Cardiac septum (tissue), 1 donor: ENCODE results near the gene S1PR4. TPM values are rescaled to one million over a fixed set of nuclear protein-coding genes. Genes with fewer than 3 reads are reported as not detected.

Experiments used
- DNase-seq: peaks from one replicate; pipeline ENCODE4 v3.0.0-alpha.2; 2020; ENCODE audit warnings: low spot score
- intact Hi-C: fragments of 100-400 bp; cut with DNase I; formaldehyde crosslinking; loops from one replicate; pipeline ENCODE4 v1.14.0; 2022
- long read RNA-seq: library from polyadenylated mRNA; unstranded; transcript quantifications from one replicate; pipeline ENCODE4 v2.0.0, GENCODE V29; 2021
- total RNA-seq: library from RNA; stranded (reverse); fragmentation: NEBNext Ultra II Directional; extraction: Animal tissue kit (Norgen Biotek cat#: 25700); gene quantifications from one replicate; pipeline ENCODE4 v1.2.1, GENCODE V29; 2021
- donor health status: DM: no; HTN: no; CAD: no.

S1PR4 gene, protein sequence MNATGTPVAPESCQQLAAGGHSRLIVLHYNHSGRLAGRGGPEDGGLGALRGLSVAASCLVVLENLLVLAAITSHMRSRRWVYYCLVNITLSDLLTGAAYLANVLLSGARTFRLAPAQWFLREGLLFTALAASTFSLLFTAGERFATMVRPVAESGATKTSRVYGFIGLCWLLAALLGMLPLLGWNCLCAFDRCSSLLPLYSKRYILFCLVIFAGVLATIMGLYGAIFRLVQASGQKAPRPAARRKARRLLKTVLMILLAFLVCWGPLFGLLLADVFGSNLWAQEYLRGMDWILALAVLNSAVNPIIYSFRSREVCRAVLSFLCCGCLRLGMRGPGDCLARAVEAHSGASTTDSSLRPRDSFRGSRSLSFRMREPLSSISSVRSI
- total RNA-seq: 1.2 TPM
- long read RNA-seq, partial matches to known transcripts: 0 of 3 reads
- long read RNA-seq, other reads (novel, unspliced or antisense): 0 of 3 reads

DNA sequence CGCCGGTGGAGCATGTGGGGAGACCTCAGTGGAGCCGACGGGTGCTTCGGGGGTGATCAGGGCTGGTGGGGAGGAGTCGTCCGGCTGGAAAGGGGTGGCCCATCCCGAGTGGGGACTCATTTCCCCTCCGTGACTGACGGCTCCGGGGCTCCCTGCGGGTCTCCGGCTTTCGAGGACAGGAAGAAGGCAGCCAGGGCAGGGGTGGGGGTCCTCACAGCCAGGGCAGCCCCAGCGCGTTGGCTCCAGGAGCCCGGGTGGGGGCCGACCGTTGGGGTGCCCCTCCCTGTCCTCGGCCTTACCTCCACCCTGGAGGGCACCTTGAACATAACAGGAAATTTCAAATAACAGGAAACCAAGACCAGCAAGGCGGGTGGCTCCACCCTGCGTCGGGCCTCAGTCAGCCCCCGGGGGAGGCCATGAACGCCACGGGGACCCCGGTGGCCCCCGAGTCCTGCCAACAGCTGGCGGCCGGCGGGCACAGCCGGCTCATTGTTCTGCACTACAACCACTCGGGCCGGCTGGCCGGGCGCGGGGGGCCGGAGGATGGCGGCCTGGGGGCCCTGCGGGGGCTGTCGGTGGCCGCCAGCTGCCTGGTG is at the start of gene S1PR4:
TSS of gene S1PR4 (plus strand) at position 393 of the 596 bp plus-strand sequence. CDS start at position 417, 24 bp downstream.
- DNase-seq: no peak
- intact Hi-C loops: no loop called here

DNA sequence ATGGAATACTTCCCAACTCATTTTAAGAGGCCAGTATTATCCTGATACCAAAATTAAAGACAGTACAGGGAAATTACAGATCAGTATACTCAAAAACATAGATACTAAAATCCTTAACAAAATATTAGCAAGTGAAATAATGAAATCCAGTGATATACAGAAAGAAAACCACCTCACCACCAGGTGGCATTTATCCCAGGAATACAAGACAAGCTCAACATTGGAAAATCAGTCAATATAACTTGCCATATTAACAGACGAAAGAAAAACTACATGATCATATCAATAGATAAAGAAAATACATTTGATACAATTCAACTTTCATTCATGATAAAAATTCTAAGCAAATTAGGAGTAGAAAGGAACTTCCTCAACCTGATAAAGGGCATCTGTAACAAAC is 49.5 kb upstream of the S1PR4 start:
- no peak for DNase-seq
- intact Hi-C loops: loop anchor here (5.0 to 10.0 kb wide), 2 partner anchors 33 to 54 kb away; no protein-coding TSS in a partner anchor

DNA sequence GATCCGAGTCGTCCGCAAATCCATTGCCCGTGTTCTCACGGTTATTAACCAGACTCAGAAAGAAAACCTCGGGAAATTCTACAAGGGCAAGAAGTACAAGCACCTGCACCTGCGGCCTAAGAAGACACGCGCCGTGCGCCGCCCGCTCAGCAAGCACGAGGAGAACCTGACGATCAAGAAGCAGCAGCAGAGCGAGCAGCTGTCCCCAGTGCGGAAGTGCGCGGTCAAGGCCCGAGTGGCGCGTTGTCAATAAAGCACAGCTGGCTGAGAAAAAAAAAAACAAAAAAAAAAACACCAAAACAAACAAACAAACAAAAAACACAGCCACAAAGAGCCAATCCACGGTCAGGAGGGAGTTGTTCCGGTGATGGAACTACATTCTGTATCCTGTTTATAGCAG is 47.4 kb upstream of the S1PR4 start:
- no peak for DNase-seq
- intact Hi-C loops: no loop called here

DNA sequence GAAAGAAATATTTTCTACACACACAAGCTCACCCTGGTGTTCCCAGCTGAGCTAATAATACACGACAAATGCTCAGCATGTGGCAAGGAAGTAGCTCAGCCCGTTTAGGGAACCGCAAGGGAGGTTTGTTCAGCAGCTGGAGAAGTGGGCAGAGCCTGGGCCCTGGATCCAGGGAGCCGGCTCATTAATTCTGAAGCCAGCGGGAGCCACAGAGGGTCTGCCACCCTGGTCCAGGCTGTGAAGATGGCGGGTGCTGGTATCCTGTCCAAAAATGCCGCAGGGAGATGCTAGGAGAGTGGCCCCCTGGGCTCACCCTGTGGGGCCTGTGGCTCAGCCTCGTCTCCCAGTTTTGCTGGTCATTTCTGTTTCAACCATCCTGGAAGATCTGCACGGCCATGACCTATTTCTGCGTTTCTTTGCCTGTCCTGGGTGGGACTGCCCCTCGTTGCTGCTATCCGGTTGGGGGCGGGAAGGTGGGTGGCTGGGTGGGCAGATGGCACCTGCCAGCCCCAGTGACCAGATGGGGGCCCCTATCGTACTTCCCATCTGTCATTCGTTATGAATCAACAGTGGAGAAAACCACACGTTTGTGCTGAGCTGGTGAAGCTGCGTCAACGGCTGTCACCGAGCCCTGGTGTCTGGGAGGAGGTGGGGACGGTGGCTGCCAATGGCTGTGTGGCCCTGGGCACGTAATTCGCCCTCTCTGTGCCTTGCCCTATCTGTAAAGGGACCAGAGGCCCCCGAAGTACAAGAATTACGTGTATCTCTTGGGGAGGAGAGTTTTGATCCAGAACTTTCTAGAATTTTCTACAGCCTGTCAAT is 45.4 kb upstream of the S1PR4 start:
- intact Hi-C loops: no loop called here
- no peak for DNase-seq

DNA sequence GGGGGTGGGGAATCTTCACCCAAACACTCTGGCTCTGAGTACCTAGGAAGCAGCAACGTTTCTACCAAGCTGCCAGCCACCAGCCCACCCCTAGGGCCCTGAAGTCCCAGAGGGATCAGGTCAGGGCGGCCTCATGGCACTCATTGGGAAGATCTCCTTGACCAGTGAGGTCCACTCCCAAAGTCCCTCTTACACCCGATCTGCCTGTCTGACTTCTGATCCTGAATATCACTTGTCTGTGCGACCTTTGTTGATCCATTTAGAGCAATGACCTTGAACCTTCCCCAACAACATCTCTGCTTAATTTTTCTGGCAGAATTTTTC is 44.8 kb upstream of the S1PR4 start:
- intact Hi-C loops: no loop called here
- no peak for DNase-seq

DNA sequence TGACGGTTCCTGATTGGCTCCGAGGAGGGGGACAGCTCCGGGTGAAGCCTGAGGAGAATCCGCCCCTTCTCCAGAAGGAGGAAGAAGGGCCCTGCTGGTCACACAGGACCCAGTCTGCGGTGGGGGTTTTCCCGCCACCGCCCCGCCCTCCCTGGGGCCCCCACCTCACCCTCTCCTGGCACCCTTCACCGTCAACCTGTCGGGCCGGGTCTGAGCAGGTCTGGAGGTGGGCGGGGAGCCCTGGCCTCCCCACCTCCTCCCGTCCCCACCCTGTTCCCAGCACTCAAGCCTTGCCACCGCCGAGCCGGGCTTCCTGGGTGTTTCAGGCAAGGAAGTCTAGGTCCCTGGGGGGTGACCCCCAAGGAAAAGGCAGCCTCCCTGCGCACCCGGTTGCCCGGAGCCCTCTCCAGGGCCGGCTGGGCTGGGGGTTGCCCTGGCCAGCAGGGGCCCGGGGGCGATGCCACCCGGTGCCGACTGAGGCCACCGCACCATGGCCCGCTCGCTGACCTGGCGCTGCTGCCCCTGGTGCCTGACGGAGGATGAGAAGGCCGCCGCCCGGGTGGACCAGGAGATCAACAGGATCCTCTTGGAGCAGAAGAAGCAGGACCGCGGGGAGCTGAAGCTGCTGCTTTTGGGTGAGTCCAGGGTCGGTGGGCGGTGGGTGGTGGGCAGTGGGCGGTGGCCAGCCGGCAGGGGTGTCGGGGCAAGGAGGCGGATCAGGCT is 42.4 kb upstream of the S1PR4 start, which contains the start of gene GNA15:
TSS of gene GNA15 (plus strand) at position 73 of the 723 bp plus-strand sequence. CDS start at position 491, 418 bp downstream.
- DNase-seq: no peak
- intact Hi-C loops: no loop called here

DNA sequence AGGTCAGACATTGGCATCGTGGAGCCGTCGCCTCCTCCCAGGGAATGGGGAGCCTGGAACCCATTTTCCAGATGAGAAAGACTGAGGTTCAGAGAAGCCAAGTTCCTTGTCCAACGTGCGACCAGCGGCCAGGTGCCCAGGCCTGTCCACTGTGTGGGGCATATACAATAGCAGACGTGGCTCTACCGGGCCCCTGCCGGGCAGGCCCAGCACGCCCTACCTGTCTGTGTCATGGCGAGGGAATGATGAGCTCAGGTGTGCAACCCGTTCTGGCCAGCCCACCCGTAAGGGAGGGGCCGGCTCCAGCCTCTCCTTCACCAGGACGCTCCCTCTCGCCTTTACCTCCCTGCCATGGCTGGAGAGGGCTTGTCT is 41.9 kb upstream of the S1PR4 start:
- intact Hi-C loops: no loop called here
- DNase-seq: no peak

DNA sequence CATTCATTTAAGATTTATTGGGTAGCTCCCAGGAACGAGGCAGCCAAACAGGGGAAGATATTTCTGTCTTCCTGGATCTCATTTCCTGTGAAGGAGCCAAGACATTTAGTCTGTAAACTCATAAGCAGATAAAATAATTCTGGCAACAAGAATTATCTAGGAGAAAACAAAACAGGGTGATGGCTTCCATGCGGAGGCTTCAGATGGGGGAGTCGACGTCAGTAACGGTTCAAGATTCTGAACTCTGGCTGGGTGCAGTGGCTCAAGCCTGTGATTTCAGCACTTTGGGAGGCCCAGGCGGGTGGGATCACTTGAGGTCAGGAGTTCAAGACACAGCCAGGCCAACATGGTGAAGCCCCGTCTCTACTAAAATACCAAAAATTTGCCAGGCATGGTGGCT is 41.5 kb upstream of the S1PR4 start:
- DNase-seq: no peak
- intact Hi-C loops: no loop called here

DNA sequence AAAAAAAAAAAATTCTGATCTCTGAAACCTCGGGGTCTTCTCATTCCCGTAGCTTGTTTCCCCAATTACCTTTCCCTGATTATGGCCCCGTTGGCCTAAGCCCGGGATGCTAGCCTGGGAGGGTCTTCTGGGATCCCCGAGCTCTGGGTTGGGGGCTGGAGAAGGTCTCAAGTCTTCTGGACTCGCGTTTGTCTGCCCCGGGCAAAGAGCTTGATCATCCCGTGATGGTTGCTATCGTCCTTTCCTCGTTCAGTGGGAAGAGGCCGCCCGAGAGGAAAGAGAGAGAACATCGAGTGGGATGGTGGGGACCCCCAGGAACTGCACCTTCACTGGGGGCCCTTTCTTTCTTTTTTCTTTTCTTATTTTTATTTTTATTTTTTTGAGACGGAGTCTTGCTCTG is 40.3 kb upstream of the S1PR4 start:
- intact Hi-C loops: no loop called here
- no peak for DNase-seq

DNA sequence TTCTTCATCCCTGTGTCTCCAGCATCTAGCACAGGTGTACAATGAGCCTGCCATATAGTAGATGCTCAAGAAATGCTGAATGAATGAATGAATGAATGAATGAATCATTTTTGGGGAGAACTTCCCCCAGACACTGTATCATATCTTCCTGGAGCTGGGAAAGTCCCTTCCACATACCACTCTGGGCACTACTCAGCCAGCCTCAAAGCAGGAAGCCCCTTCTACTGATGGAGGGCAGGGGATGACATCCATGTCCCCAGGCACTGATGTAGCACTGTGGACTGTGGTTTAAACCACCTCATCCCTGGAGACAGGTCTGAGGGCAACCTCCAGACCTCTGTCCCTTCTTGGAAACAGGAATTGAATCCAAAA is 37.9 kb upstream of the S1PR4 start:
- no peak for DNase-seq
- intact Hi-C loops: no loop called here

DNA sequence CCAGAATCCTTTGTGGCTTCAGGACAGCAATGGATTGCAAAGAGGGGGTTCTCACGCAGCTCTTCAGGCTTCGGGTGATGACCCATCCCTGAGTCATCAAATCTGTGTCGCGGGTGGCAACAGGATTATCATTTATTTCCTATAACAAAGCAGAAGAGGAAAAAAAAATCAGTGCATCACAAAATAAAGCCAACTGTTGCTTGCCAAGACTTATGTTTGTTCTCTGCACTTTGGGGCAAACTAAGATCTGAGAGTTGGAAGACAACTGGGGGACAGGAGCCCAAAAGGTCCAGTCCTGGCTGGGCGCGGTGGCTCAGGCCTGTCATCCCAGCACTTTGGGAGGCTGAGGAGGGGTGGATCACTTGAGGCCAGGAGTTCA is 36.3 kb upstream of the S1PR4 start:
- intact Hi-C loops: no loop called here
- no peak for DNase-seq

DNA sequence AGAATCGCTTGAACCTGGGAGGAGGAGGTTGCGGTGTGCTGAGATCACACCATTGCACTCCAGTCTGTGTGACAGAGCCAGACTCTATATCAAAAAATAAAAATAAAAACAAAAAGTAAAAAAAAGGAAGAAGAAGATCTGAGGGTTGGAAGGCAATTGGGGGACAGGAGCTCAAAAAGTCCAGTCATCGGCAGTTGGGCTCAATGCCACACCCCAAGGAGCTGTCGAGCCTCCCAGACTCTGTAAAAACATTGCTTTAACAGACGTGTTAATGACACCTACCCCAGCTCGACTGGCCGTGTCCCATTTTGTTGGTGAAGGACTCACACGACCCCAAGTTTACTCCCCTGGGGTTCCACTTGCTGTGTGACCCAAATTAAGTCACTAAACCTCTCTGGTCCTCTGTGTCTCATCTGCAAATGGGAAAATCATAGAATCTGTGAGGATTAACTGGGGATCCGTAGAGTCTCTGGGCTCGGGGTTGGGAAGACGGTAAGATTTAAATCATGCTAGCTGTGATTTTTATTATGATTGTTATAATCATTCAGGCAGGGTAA is 35.7 kb upstream of the S1PR4 start:
- intact Hi-C loops: no loop called here
- DNase-seq: no peak

DNA sequence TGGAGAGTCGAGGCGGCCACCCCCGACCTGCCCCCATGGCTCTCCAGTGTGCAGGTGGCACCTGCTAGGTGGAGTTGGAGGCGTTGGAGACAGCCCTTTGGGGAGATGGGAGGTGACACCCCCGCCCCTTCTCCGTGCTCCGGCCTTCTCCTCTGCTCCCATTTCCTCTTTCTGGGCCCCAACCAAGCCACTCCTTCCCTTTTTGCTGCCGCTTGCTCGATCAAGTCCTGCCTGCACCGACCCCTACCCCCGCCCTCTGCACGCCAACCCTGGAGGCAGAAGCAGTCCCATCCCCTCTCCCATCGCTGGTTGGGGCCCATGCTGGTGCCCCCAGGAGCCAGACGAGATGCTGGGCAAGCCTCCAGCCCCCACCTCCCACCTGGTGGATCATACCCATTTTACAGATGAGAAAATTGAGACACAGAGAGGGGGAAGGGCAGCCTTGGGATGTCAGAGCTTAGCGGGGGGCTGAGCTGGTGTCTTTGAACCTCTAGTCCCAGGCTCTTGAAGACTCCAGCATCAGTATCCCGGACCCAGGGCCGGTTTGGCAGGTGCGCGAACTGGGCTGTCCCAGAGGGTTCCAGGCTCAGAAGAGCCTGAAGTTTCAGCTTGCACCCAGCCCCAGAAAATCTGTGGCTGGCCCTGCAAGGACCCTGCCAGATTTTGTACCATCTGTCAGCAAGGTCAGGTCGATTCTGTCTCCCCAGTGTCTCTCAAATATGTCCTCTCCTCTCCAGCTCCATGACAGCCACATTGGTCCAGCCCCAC is 32.5 kb upstream of the S1PR4 start:
- no peak for DNase-seq
- intact Hi-C loops: no loop called here

DNA sequence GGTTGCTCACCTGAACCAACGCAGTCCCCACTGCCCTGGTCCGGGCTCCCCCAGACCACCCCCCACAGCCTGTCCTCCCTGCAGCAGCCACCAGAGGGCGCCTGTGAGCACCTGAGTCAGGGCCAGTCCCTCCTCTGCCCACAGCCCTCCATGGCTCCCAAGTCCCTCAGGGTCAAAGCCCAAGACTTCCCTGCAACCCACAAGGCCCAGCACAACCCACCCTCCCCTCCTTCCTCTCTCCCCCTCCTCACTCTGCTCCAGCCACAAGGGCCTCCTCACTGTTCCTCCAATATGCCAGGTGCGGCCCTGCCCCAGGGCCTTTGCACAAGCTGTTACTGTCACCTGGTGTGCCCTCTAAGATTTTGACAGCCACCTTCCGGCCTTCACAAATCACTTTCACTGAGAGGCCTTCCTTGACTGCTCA is 31.9 kb upstream of the S1PR4 start:
- DNase-seq: no peak
- intact Hi-C loops: no loop called here

DNA sequence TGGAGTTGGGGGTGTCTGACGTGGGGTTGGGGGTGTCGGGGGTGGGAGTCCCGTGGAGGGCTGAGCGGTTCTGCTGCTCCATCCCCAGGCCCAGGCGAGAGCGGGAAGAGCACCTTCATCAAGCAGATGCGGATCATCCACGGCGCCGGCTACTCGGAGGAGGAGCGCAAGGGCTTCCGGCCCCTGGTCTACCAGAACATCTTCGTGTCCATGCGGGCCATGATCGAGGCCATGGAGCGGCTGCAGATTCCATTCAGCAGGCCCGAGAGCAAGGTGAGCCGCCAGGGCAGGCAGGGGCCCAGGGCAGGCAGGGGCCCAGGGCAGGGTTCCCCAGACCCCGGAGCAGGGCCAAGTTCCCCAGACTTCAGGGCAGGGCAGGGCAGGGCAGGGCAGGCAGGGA is 30.1 kb upstream of the S1PR4 start:
- no peak for DNase-seq
- intact Hi-C loops: no loop called here

DNA sequence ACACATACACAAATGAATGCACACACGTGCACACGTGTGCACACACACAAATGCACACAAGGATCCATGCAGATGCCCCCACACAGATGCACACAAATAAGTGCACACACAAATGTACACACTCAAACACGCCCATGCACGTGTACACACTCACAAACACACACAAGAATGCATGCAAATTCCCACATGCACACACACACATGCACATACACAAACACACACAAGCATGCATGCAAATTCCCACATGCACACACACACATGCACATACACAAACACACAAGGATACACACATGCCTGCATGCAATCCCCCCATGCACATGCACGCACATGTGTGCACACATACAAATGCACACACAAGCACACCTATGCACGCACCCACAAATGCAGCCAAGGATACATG is 29.5 kb upstream of the S1PR4 start:
- DNase-seq: no peak
- intact Hi-C loops: no loop called here

DNA sequence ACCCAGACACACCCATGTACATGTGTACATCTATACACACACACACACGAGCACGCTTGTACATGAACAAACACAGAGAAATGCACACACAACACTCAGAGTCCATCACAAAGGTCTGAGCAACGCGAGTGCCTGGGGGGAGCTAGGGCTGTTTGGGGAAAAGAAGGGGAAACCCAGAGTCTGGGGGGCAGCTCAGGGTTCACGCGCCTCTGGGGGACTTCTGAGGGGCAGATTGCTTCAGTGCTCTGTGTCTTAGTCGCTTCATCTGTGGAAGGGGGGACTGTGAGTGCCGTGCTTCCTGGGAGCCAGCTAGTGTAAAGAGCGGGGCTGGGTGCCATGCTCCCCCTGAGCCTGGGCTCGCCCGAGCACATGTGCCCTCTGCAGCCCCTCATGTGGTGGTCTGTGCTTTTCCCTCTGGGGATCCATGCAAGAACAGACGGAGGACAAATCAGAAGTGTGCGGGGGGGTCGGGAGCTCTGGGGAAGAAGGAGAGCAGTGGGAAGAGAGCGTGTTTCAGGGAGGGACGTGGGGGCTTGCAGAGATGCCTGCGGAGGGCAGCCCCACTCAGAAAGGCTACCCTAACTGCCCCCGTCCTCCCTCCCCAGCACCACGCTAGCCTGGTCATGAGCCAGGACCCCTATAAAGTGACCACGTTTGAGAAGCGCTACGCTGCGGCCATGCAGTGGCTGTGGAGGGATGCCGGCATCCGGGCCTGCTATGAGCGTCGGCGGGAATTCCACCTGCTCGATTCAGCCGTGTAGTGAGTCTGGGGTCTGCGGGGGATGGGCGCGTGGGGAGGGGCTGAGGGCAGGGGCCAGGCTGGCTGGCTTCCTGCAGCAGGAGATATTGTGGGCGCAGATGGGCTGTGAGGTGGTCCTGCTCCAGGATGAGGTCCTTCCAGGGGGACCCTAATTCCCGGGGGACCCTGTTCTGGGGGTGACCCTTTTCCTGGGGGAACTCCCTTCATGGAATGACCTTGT is 28.8 kb upstream of the S1PR4 start:
- DNase-seq: no peak
- intact Hi-C loops: no loop called here
